HCT116 (cell line): ENCODE results near the gene THAP3. TPM values are rescaled to one million over a fixed set of nuclear protein-coding genes. Genes with fewer than 3 reads are reported as not detected.

Source experiments
- ATAC-seq: fragments of 200-7000 bp; cut with Tn5 transposase; 2 replicates; pipeline ENCODE4 v1.9.1; 2020; ENCODE audit warnings: mild to moderate bottlenecking, moderate library complexity
- BruUV-seq: library from RNA; stranded (reverse); fragments of 400-500 nt; replicated peaks from 2 replicates; lab custom pipeline; 2021; lab: Mats Ljungman, UMichigan
- CTCF ChIA-PET: fragments of 300-600 bp; sonication (Branson Sonifier 250); formaldehyde crosslinking; loops from one replicate; lab custom pipeline; 2021; ENCODE audit warnings: antibody characterized with exemption; lab: Charles Lee
- POLR2A ChIA-PET: fragments of 300-600, 350-600 bp; sonication (Branson Sonifier 250); formaldehyde crosslinking; loops from one replicate; lab custom pipeline; 2021; ENCODE audit warnings: antibody characterized with exemption; lab: Charles Lee
- RAD21 ChIA-PET, 2 experiments: fragments of 300-600 bp; sonication (Branson Sonifier 250); formaldehyde crosslinking; loops; one replicate each; lab custom pipeline; 2023; ENCODE audit warnings: low total read pairs in 2 of 2; ENCODE audit not compliant: uncharacterized antibody in 2 of 2, unreplicated experiment in 2 of 2, low non-redundant PET in 1 of 2; lab: Charles Lee
- DNase-seq: peaks from one replicate; pipeline ENCODE4 v3.0.0-alpha.2; 2010; ENCODE audit warnings: low read depth, low spot score
- H2AFZ ChIP-seq: fragments of 200-600 bp; shearing (Covaris generic), sonication (generic); 2 replicates; pipeline ENCODE4 v1.6.1; 2017; ENCODE audit warnings: low read depth, mixed run types, mixed read lengths, antibody characterized with exemption, low read length; ENCODE audit not compliant: poor library complexity, severe bottlenecking
- H3K27ac ChIP-seq: 2 replicates; pipeline ENCODE4 v1.5.1; 2012; ENCODE audit warnings: low read depth, low read length
- H3K27me3 ChIP-seq: fragments of 200-600 bp; sonication (generic); 2 replicates; pipeline ENCODE4 v1.6.1; 2016; ENCODE audit warnings: mixed run types, low read length, mixed read lengths; ENCODE audit not compliant: insufficient read depth
- H3K36me3 ChIP-seq, 2 experiments: fragments of 200-500 bp in 1 of 2; fragments of 200-600 bp in 1 of 2; sonication (Bioruptor generic) in 1 of 2; sonication (generic) in 1 of 2; 2 replicates each; pipeline versions ENCODE4 v1.5.1 to v1.6.1; 2014 to 2016; ENCODE audit warnings: low read length in 2 of 2, inconsistent platforms in 1 of 2, mixed read lengths in 1 of 2, mixed run types in 1 of 2; ENCODE audit not compliant: insufficient read depth in 2 of 2, control insufficient read depth in 1 of 2
- H3K4me1 ChIP-seq, 2 experiments: fragments of 200-600 bp in 1 of 2; sonication (generic) in 1 of 2; 2 replicates each; pipeline versions ENCODE4 v1.5.1 to v1.6.1; 2012 to 2017; ENCODE audit warnings: low read length in 2 of 2, inconsistent platforms in 1 of 2, mild to moderate bottlenecking in 1 of 2, mixed read lengths in 1 of 2, mixed run types in 1 of 2, moderate library complexity in 1 of 2; ENCODE audit not compliant: insufficient read depth in 2 of 2, control insufficient read depth in 1 of 2
- H3K4me2 ChIP-seq: fragments of 200-600 bp; sonication (generic); 2 replicates; pipeline ENCODE4 v1.6.1; 2017; ENCODE audit warnings: mixed run types, low read length, mixed read lengths
- H3K4me3 ChIP-seq, 2 experiments: fragments of 200-600 bp in 1 of 2; sonication (generic) in 1 of 2; replicated peaks in 1 of 2; 2 replicates each; pipeline ENCODE4 v1.5.1; 2011 to 2016; ENCODE audit warnings: low read length in 2 of 2, control low read depth in 1 of 2, low read depth in 1 of 2, mild to moderate bottlenecking in 1 of 2, mixed read lengths in 1 of 2, mixed run types in 1 of 2
- H3K79me2 ChIP-seq: fragments of 200-600 bp; sonication (generic); 2 replicates; pipeline ENCODE4 v1.6.1; 2017; ENCODE audit warnings: mild to moderate bottlenecking, mixed run types, low read length, moderate library complexity, mixed read lengths; ENCODE audit not compliant: insufficient read depth
- H3K9ac ChIP-seq: fragments of 200-600 bp; sonication (generic); 2 replicates; pipeline ENCODE4 v1.6.1; 2016; ENCODE audit warnings: low read length, mixed read lengths
- H3K9me2 ChIP-seq: fragments of 200-600 bp; sonication (generic), shearing (Covaris generic); 2 replicates; pipeline ENCODE4 v1.6.1; 2017; ENCODE audit warnings: mixed run types, mild to moderate bottlenecking, moderate library complexity; ENCODE audit not compliant: insufficient read depth
- H3K9me3 ChIP-seq, 2 experiments: fragments of 200-500 bp in 1 of 2; fragments of 200-600 bp in 1 of 2; sonication (Bioruptor generic) in 1 of 2; sonication (generic) in 1 of 2; 2 replicates each; pipeline ENCODE4 v1.6.1; 2014 to 2017; ENCODE audit warnings: low read length in 2 of 2, mixed read lengths in 2 of 2, inconsistent platforms in 1 of 2, low read depth in 1 of 2, mild to moderate bottlenecking in 1 of 2, mixed run types in 1 of 2, moderate library complexity in 1 of 2; ENCODE audit not compliant: control insufficient read depth in 1 of 2, insufficient read depth in 1 of 2
- H4K20me1 ChIP-seq: fragments of 200-600 bp; sonication (generic), shearing (Covaris generic); 2 replicates; pipeline ENCODE4 v1.6.1; 2017; ENCODE audit warnings: mixed run types, mild to moderate bottlenecking, moderate library complexity; ENCODE audit not compliant: insufficient read depth
- ATF3 ChIP-seq: IDR thresholded peaks from 2 replicates; pipeline ENCODE4 v1.6.1; 2012
- CBX3 ChIP-seq: IDR thresholded peaks from 2 replicates; pipeline ENCODE4 v1.6.1; 2012; ENCODE audit warnings: low read depth
- CEBPB ChIP-seq: IDR thresholded peaks from 2 replicates; pipeline ENCODE4 v1.6.1; 2012; ENCODE audit warnings: low read depth
- EGR1 ChIP-seq: IDR thresholded peaks from 2 replicates; pipeline ENCODE4 v1.6.1; 2012; ENCODE audit warnings: low read depth
- ELF1 ChIP-seq: IDR thresholded peaks from 2 replicates; pipeline ENCODE4 v1.6.1; 2012; ENCODE audit warnings: low read depth, borderline replicate concordance
- EZH2 ChIP-seq: fragments of 200-600 bp; sonication (generic); IDR thresholded peaks from 2 replicates; pipeline ENCODE4 v1.6.1; 2017; ENCODE audit warnings: antibody characterized with exemption, mixed run types
- JUND ChIP-seq: IDR thresholded peaks from 2 replicates; pipeline ENCODE4 v1.6.1; 2012
- MAX ChIP-seq: IDR thresholded peaks from 2 replicates; pipeline ENCODE4 v1.6.1; 2012
- POLR2A ChIP-seq: IDR thresholded peaks from 2 replicates; pipeline ENCODE4 v1.7.0; 2011; ENCODE audit warnings: borderline replicate concordance; ENCODE audit not compliant: insufficient read depth, insufficient read length; ENCODE audit errors: extremely low read depth
- RAD21 ChIP-seq: IDR thresholded peaks from 2 replicates; pipeline ENCODE4 v1.6.1; 2012; ENCODE audit warnings: low read depth, mild to moderate bottlenecking
- SIN3A ChIP-seq: IDR thresholded peaks from 2 replicates; pipeline ENCODE4 v1.6.1; 2012; ENCODE audit warnings: low read depth
- SP1 ChIP-seq: IDR thresholded peaks from 2 replicates; pipeline ENCODE4 v1.6.1; 2012; ENCODE audit warnings: low read depth
- SRF ChIP-seq: IDR thresholded peaks from 2 replicates; pipeline ENCODE4 v1.6.1; 2012; ENCODE audit warnings: low read depth
- TCF7L2 ChIP-seq: IDR thresholded peaks from 2 replicates; pipeline ENCODE4 v1.7.0; 2011; ENCODE audit warnings: borderline replicate concordance, inconsistent platforms; ENCODE audit not compliant: insufficient read depth, insufficient read length; ENCODE audit errors: extremely low read depth
- YY1 ChIP-seq: IDR thresholded peaks from 2 replicates; pipeline ENCODE4 v1.6.1; 2011; ENCODE audit warnings: low read length, low read depth, moderate library complexity, mild to moderate bottlenecking; ENCODE audit not compliant: insufficient replicate concordance; ENCODE audit errors: extremely low read depth
- ZNF274 ChIP-seq: fragments of 200-500 bp; sonication (Bioruptor generic); IDR thresholded peaks from 2 replicates; pipeline ENCODE4 v1.6.1; 2014; ENCODE audit warnings: mild to moderate bottlenecking, low read depth, low read length, inconsistent platforms
- intact Hi-C: fragments of 100-400 bp; cut with micrococcal nuclease; formaldehyde crosslinking; loops from 2 replicates; pipeline ENCODE4 v1.10.0; 2022
- total RNA-seq: library from RNA; stranded (reverse); gene quantifications from one replicate; pipeline ENCODE4 v1.2.1, GENCODE V29; 2021; ENCODE audit not compliant: unreplicated experiment
- TF ChIP-seq, protein P1 (sequence below), 3 experiments: fragments of 200-600 bp in 1 of 3; sonication (generic) in 1 of 3; IDR thresholded peaks in 2 of 3; conservative IDR thresholded peaks in 1 of 3; 2 replicates each; pipeline ENCODE4 v1.5.1; 2012 to 2017; ENCODE audit warnings: low read depth in 2 of 3, low read length in 2 of 3, antibody characterized with exemption in 1 of 3, borderline replicate concordance in 1 of 3, control low read depth in 1 of 3, mild to moderate bottlenecking in 1 of 3, mixed read lengths in 1 of 3, mixed run types in 1 of 3, moderate library complexity in 1 of 3; ENCODE audit not compliant: insufficient read depth in 1 of 3

The THAP3 gene
- total RNA-seq, 1 experiment from 2014 or later: 23.1 TPM

DNA sequence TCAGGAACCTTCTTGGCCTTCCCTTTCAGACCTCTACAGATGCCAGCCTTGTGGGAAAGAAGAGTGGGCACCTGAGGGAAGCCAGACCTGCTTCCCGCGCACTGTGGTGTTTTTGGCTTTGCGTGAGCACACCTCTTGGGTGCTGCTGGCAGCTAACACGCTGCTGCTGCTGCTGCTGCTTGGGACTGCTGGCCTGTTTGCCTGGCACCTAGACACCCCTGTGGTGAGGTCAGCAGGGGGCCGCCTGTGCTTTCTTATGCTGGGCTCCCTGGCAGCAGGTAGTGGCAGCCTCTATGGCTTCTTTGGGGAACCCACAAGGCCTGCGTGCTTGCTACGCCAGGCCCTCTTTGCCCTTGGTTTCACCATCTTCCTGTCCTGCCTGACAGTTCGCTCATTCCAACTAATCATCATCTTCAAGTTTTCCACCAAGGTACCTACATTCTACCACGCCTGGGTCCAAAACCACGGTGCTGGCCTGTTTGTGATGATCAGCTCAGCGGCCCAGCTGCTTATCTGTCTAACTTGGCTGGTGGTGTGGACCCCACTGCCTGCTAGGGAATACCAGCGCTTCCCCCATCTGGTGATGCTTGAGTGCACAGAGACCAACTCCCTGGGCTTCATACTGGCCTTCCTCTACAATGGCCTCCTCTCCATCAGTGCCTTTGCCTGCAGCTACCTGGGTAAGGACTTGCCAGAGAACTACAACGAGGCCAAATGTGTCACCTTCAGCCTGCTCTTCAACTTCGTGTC is 45.9 kb upstream of the THAP3 start:
- no peak for ATAC-seq
- CTCF ChIA-PET: interaction anchor here (1.4 kb wide), 1 partner anchor 8 kb away, joined by 3 read pairs; no protein-coding TSS in a partner anchor
- no peaks in the 10 kb centered on the region for H3K27me3 ChIP-seq
- H3K27ac ChIP-seq: peak overlapping the region; percentile 48
- H2AFZ ChIP-seq: no peak overlapping the region
- no peak for TF ChIP-seq TCF7L2
- no peak for TF ChIP-seq SP1
- no peak for TF ChIP-seq ATF3
- no peak for TF ChIP-seq JUND
- TF ChIP-seq, all 23 proteins: peak for 0
- Histone ChIP-seq H3K36me3 (peaks cover 0 to 2% of the 10 kb centered on the region in 2 experiments; a peak in 1 of 4 replicates), H3K9me3 (no peaks in the 10 kb centered on the region), H3K79me2 (peaks cover 30% of the 10 kb centered on the region), H3K9me2 (no peaks in the 10 kb centered on the region), H4K20me1 (no peaks in the 10 kb centered on the region), H3K4me2 (peak overlapping the region; percentile 84), H3K4me1 (peaks cover 14 to 23% of the 10 kb centered on the region in 2 experiments), H3K9ac (no peak overlapping the region), H3K4me3 (no peak overlapping the region)
- intact Hi-C loops: no loop called here
- ChIA-PET POLR2A (no interaction called here), RAD21 (no interaction called here)
- no TSS peak for BruUV-seq
- no peak for DNase-seq

DNA sequence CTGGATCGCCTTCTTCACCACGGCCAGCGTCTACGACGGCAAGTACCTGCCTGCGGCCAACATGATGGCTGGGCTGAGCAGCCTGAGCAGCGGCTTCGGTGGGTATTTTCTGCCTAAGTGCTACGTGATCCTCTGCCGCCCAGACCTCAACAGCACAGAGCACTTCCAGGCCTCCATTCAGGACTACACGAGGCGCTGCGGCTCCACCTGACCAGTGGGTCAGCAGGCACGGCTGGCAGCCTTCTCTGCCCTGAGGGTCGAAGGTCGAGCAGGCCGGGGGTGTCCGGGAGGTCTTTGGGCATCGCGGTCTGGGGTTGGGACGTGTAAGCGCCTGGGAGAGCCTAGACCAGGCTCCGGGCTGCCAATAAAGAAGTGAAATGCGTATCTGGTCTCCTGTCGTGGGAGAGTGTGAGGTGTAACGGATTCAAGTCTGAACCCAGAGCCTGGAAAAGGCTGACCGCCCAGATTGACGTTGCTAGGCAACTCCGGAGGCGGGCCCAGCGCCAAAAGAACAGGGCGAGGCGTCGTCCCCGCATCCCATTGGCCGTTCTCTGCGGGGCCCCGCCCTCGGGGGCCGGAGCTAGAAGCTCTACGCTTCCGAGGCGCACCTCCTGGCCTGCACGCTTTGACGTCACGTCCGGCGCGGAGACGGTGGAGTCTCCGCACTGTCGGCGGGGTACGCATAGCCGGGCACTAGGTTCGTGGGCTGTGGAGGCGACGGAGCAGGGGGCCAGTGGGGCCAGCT is 45.1 kb upstream of the THAP3 start, which contains the start of gene ZBTB48:
Gene ZBTB48 (plus strand): TSS at position 621 of the 745 bp plus-strand sequence. CDS start 616 bp downstream, outside the sequence.
- BruUV-seq: TSS peak; percentile 45
- ATAC-seq (peak; percentile 96), DNase-seq (peak; percentile 91)
- H3K9me3 ChIP-seq: no peaks in the 10 kb centered on the region
- peaks cover 30% of the 10 kb centered on the region for H3K79me2 ChIP-seq
- CTCF ChIA-PET: interaction anchor here (1.4 to 1.7 kb wide), 2 partner anchors 9 to 25 kb away, joined by 3 to 4 read pairs; partner anchors contain the start of gene NOL9
- H3K4me2 ChIP-seq: peak within 1 kb of the TSS; percentile 84
- H3K27me3 ChIP-seq: no peaks in the 10 kb centered on the region
- H4K20me1 ChIP-seq: no peaks in the 10 kb centered on the region
- H2AFZ ChIP-seq: no peak within 1 kb of the TSS
- H3K9ac ChIP-seq: peak within 1 kb of the TSS; percentile 74
- H3K4me3 ChIP-seq: peak within 1 kb of the TSS; percentile 79 to 91
- intact Hi-C loops: no loop called here
- POLR2A ChIA-PET: interaction anchor here (0.6 to 1.6 kb wide), 6 partner anchors 10 to 41 kb away, joined by 3 to 10 read pairs (median 3); partner anchors contain the start of gene KLHL21
- H3K4me1 ChIP-seq: peaks cover 14 to 23% of the 10 kb centered on the region in 2 experiments
- H3K36me3 ChIP-seq: peaks cover 0 to 2% of the 10 kb centered on the region in 2 experiments; a peak in 1 of 4 replicates
- RAD21 ChIA-PET: interaction anchor here in 1 of 2 experiments (0.7 kb wide), 1 partner anchor 33 kb away, joined by 5 read pairs; no protein-coding TSS in a partner anchor
- peak within 1 kb of the TSS; percentile 48 for H3K27ac ChIP-seq
- H3K9me2 ChIP-seq: no peaks in the 10 kb centered on the region
- TF ChIP-seq CBX3 (no peak), JUND (no peak), ZNF274 (no peak), EGR1 (no peak), CEBPB (no peak), RAD21 (no peak), SIN3A (peak; percentile 86), SRF (no peak), YY1 (no peak), EZH2 (no peak), ELF1 (no peak), MAX (no peak), POLR2A (peak; percentile 49)
- TF ChIP-seq, protein P1, sequence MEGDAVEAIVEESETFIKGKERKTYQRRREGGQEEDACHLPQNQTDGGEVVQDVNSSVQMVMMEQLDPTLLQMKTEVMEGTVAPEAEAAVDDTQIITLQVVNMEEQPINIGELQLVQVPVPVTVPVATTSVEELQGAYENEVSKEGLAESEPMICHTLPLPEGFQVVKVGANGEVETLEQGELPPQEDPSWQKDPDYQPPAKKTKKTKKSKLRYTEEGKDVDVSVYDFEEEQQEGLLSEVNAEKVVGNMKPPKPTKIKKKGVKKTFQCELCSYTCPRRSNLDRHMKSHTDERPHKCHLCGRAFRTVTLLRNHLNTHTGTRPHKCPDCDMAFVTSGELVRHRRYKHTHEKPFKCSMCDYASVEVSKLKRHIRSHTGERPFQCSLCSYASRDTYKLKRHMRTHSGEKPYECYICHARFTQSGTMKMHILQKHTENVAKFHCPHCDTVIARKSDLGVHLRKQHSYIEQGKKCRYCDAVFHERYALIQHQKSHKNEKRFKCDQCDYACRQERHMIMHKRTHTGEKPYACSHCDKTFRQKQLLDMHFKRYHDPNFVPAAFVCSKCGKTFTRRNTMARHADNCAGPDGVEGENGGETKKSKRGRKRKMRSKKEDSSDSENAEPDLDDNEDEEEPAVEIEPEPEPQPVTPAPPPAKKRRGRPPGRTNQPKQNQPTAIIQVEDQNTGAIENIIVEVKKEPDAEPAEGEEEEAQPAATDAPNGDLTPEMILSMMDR (IDR thresholded peaks at IDR 0.05 in 2 of 3, conservative IDR thresholded peaks at IDR 0.05 in 1 of 3; ENCODE audit: borderline replicate concordance in 1 of 3, insufficient read depth in 1 of 3, low read depth in 2 of 3, low read length in 2 of 3): no peak
